T follicular helper cell (primary cell): Measurements from ENCODE around the gene MYO3B.

Experiments used
- DNase-seq: peaks from one replicate; pipeline ENCODE4 v3.0.0-alpha.2; 2020; ENCODE audit warnings: low read depth

Gene MYO3B

GRCh38 chr2:170235860-170236679 is 58.1 kb downstream of the MYO3B start:
- DNase-seq, result no peak

- no peak for DNase-seq
Measured at GRCh38 chr2:170236680-170237047, 58.7 kb downstream of the MYO3B start.

- DNase-seq, result no peak
Measured at GRCh38 chr2:170237572-170238120, 59.7 kb downstream of the MYO3B start.

GRCh38 chr2:170238776-170239175 is 60.8 kb downstream of the MYO3B start:
- DNase-seq, result no peak

GRCh38 chr2:170240629-170241028 is 62.7 kb downstream of the MYO3B start:
- no peak for DNase-seq

GRCh38 chr2:170241756-170242155 is 63.8 kb downstream of the MYO3B start:
- no peak for DNase-seq

- no peak for DNase-seq
Measured at GRCh38 chr2:170243118-170243837, 65.3 kb downstream of the MYO3B start.

- no peak for DNase-seq
Measured at GRCh38 chr2:170243898-170244297, 66.0 kb downstream of the MYO3B start.

GRCh38 chr2:170244555-170244954 is 66.6 kb downstream of the MYO3B start:
- no peak for DNase-seq

GRCh38 chr2:170245312-170245711 is 67.4 kb downstream of the MYO3B start:
- DNase-seq, result no peak

GRCh38 chr2:170247333-170247732 is 69.4 kb downstream of the MYO3B start:
- no peak for DNase-seq

- DNase-seq, result no peak
Measured at GRCh38 chr2:170247882-170248393, 70.0 kb downstream of the MYO3B start.

- DNase-seq, result no peak
Measured at GRCh38 chr2:170248574-170249393, 70.8 kb downstream of the MYO3B start.

GRCh38 chr2:170249761-170250160 is 71.8 kb downstream of the MYO3B start:
- no peak for DNase-seq

- no peak for DNase-seq
Measured at GRCh38 chr2:170250584-170250983, 72.6 kb downstream of the MYO3B start.

- no peak for DNase-seq
Measured at GRCh38 chr2:170252414-170252813, 74.5 kb downstream of the MYO3B start.

- DNase-seq, result no peak
Measured at GRCh38 chr2:170253721-170254230, 75.8 kb downstream of the MYO3B start.

GRCh38 chr2:170254293-170254732 is 76.4 kb downstream of the MYO3B start:
- no peak for DNase-seq

- DNase-seq, result no peak
Measured at GRCh38 chr2:170255137-170255536, 77.2 kb downstream of the MYO3B start.

- DNase-seq, result no peak
Measured at GRCh38 chr2:170255971-170256370, 78.0 kb downstream of the MYO3B start.

- no peak for DNase-seq
Measured at GRCh38 chr2:170258382-170258781, 80.4 kb downstream of the MYO3B start.

GRCh38 chr2:170260188-170260587 is 82.2 kb downstream of the MYO3B start:
- DNase-seq, result no peak
